Activated naive CD4-positive, alpha-beta T cell (primary cell): Measurements from ENCODE around the gene PIP4K2A.
"Not testable (repeated sequence)": the region's sequence is repeated elsewhere in the genome, so short reads cannot be mapped to it uniquely, and the experiment has no call there.

Source experiments
- DNase-seq, 4 experiments: peaks; one replicate each; lab custom pipeline; 2025; lab: John Stamatoyannopoulos, UW

The PIP4K2A gene

GRCh38 chr10:22554461-22555182 lies 159.8 kb downstream of the PIP4K2A start:
- no peak for DNase-seq

- no peak for DNase-seq
Measured at GRCh38 chr10:22553452-22553995, 160.9 kb downstream of the PIP4K2A start.

- no peak for DNase-seq
Measured at GRCh38 chr10:22552888-22553378, 161.4 kb downstream of the PIP4K2A start.

- no peak for DNase-seq
Measured at GRCh38 chr10:22551681-22552365, 162.6 kb downstream of the PIP4K2A start.

- peak; percentile 29 to 71 (median 59) for DNase-seq
Measured at GRCh38 chr10:22550732-22551131, 163.6 kb downstream of the PIP4K2A start.

GRCh38 chr10:22548344-22548743 lies 166.0 kb downstream of the PIP4K2A start:
- no peak for DNase-seq

GRCh38 chr10:22545643-22546042 lies 168.7 kb downstream of the PIP4K2A start:
- no peak for DNase-seq

GRCh38 chr10:22544325-22545068 lies 169.9 kb downstream of the PIP4K2A start:
- no peak for DNase-seq

GRCh38 chr10:22542773-22543172 lies 171.6 kb downstream of the PIP4K2A start:
- DNase-seq, result no peak

GRCh38 chr10:22541900-22542299 lies 172.5 kb downstream of the PIP4K2A start:
- no peak for DNase-seq

- DNase-seq, result no peak
Measured at GRCh38 chr10:22539579-22540298, 174.6 kb downstream of the PIP4K2A start.

- DNase-seq, result no peak
Measured at GRCh38 chr10:22537810-22538209, 176.6 kb downstream of the PIP4K2A start.

GRCh38 chr10:22536620-22537019 lies 177.8 kb downstream of the PIP4K2A start:
- DNase-seq, result no peak

GRCh38 chr10:22534849-22535604 lies 179.4 kb downstream of the PIP4K2A start:
- no peak for DNase-seq

GRCh38 chr10:22531441-22531840 lies 182.9 kb downstream of the PIP4K2A start:
- no peak for DNase-seq

GRCh38 chr10:22531008-22531407 lies 183.4 kb downstream of the PIP4K2A start:
- DNase-seq, result no peak

GRCh38 chr10:22527520-22527919 lies 186.9 kb downstream of the PIP4K2A start:
- no peak for DNase-seq

- DNase-seq, result not testable (repeated sequence)
Measured at GRCh38 chr10:22524333-22524732, 190.0 kb downstream of the PIP4K2A start.

- DNase-seq, result not testable (repeated sequence)
Measured at GRCh38 chr10:22520645-22521044, 193.7 kb downstream of the PIP4K2A start.

GRCh38 chr10:22518167-22518724 lies 196.1 kb downstream of the PIP4K2A start:
- DNase-seq, result no peak

- DNase-seq, result no peak
Measured at GRCh38 chr10:22515009-22515408, 199.4 kb downstream of the PIP4K2A start.
